ENCODE data around the gene BAIAP2L2.
"Not testable (repeated sequence)": the region's sequence is repeated elsewhere in the genome, so short reads cannot be mapped to it uniquely, and the experiment has no call there.

BAIAP2L2 gene

DNA sequence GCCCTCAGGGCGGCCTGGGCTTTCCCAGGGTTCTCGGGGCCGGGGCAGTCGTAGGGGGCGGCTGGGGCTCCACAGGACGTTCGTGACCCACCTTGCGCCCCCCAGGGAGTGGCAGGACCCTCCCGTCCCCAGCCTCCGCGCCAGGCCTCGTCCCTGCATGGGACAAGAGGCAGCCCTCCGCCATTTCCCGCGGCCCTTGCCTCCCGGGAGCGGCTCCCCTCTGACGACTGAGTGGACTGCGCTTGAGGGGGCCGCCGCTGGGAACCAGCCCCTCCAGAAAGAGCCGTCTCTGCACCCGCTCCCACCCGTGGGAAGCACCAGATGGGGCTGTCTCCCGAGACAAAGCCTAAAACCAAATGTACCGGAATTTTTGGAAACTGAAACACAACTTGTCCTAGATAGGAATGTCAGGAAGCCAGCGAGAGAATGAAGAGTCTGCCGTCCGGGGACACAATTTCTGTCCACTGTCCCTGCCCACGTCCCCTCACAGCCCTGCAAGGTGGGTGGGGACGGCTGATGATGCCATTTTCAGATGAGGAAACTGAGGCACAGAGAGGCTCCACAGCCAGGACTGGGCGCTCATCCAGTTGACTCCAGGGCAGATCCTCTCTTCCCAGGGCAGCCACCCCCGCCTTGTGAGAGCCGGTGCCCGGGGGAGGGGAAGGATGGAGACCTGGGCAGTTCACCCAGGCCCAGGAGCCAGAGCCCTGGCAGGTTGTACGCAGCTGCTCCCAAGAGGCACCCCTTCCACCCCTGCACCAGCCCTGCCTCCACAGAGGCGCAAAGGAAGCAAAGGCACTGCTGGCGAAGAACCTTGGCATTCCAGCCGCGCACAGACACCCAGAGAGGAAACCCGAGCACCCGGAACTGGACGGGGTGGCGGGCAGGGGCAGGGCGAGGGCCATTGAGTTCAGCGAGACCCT lies 71.3 kb downstream of the BAIAP2L2 start:
- TF ChIP-seq, protein P1, sequence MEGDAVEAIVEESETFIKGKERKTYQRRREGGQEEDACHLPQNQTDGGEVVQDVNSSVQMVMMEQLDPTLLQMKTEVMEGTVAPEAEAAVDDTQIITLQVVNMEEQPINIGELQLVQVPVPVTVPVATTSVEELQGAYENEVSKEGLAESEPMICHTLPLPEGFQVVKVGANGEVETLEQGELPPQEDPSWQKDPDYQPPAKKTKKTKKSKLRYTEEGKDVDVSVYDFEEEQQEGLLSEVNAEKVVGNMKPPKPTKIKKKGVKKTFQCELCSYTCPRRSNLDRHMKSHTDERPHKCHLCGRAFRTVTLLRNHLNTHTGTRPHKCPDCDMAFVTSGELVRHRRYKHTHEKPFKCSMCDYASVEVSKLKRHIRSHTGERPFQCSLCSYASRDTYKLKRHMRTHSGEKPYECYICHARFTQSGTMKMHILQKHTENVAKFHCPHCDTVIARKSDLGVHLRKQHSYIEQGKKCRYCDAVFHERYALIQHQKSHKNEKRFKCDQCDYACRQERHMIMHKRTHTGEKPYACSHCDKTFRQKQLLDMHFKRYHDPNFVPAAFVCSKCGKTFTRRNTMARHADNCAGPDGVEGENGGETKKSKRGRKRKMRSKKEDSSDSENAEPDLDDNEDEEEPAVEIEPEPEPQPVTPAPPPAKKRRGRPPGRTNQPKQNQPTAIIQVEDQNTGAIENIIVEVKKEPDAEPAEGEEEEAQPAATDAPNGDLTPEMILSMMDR (IDR thresholded peaks at IDR 0.05; ENCODE audit: insufficient read depth, low read depth, low read length, missing control alignments) = no peak
- no peak for DNase-seq (ENCODE audit: low read depth)
- H3K4me3 ChIP-seq (ENCODE audit: low read depth, low read length) = no peak overlapping the region

- H3K4me3 ChIP-seq (ENCODE audit: low read depth, low read length) = no peak overlapping the region
- DNase-seq (ENCODE audit: low read depth) = no peak
- TF ChIP-seq, protein P1 (IDR thresholded peaks at IDR 0.05; ENCODE audit: insufficient read depth, low read depth, low read length, missing control alignments) = no peak
Measured at GRCh38 chr22:38038426-38038825, 72.1 kb downstream of the BAIAP2L2 start.

DNA sequence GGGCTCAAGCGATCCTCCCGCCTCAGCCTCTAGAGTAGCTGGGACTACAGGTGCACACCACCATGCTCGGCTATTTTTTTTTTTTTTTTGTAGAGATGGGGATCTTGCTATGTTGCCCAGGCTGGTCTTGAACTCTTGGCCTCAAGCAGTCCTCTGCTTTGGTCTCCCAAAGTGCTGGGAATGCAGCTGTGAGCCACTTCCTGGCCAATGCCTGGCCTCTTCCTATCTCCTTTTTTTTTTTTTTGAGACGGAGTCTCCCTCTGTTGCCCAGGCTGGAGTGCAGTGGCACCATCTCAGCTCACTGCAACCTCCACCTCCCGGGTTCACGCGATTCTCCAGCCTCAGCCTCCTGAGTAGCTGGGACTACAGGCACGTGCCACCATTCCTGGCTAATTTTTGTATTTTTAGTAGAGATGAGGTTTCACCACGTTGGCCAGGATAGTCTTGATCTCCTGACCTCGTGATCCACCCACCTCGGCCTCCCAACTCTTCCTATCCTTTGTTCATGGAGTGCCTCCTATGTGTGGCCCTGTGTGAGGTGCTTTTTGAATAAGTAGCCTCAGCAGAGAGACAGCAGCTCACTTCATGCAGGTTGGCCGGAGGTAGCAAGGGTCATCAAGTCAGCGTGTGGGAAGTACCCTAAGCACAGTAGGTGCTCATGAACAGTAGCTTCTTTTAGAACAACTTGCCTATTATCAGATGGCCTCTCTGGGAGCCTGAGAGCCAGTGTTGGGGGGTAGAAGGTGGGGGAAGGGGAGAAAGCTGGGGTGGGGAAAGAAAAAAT lies 72.9 kb downstream of the BAIAP2L2 start:
- not testable (repeated sequence) for DNase-seq (ENCODE audit: low read depth)

DNA sequence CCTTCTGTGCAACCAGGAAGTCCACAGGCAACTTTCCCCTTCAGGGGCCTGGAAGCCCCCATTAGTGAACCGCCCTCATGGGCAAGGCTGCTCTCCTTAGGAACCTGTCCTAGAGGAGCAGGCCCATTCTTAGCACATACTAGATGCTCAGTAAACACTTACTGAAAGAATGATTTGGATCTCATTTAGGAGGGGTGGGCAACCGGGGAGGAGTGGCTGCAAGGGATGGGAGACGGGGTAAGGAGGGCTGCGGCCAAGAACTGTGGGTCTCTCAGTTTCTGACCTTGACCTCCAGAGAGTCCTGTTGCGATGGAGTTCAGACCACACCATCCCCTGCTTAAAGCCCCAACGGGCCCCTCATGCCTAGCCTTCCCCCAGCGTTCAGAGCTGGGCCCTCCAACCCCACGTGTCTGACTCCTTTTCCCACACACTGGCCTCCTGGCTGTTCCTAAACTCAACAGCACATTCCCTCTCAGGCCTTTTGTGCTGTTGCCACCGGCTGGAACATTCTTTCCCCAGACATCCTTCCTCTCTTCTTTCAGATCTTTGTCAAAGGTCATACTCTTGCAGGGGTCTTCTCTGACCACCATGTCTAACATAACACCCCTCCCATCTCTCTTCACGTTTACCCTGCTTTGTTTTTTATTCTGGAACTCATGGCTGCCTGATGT lies 74.0 kb downstream of the BAIAP2L2 start:
- no peak overlapping the region for H3K4me3 ChIP-seq (ENCODE audit: low read depth, low read length)
- no peak for DNase-seq (ENCODE audit: low read depth)
- TF ChIP-seq, protein P1 (IDR thresholded peaks at IDR 0.05; ENCODE audit: insufficient read depth, low read depth, low read length, missing control alignments) = no peak

More for the DNA sequence above, 72.9 kb downstream of the BAIAP2L2 start:
- not testable (repeated sequence) for H3K4me3 ChIP-seq (ENCODE audit: low read depth, low read length)

DNA sequence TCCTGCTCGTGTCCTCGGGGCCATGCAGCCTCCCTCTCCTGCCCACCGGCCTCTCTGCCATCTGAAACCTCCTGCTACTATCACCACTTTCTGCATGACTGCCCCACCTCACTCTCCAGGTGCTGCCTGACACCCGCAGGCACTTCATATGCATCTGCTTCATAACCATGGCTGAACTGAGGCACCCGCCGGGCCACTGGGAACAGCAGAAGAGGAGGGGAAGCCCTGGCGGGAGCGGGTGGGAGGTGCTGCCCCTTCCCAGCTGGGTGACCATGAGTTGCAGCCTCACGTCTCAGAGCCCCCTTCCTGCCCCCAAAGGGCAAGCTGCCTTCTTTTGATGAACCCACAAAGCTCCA lies 75.0 kb downstream of the BAIAP2L2 start:
- no peak for DNase-seq (ENCODE audit: low read depth)
- no peak overlapping the region for H3K4me3 ChIP-seq (ENCODE audit: low read depth, low read length)
- TF ChIP-seq, protein P1 (IDR thresholded peaks at IDR 0.05; ENCODE audit: insufficient read depth, low read depth, low read length, missing control alignments) = no peak
